ENCODE results near the gene KCNJ14.
"Not testable (repeated sequence)": the region's sequence is repeated elsewhere in the genome, so short reads cannot be mapped to it uniquely, and the experiment has no call there.

The KCNJ14 gene

DNA sequence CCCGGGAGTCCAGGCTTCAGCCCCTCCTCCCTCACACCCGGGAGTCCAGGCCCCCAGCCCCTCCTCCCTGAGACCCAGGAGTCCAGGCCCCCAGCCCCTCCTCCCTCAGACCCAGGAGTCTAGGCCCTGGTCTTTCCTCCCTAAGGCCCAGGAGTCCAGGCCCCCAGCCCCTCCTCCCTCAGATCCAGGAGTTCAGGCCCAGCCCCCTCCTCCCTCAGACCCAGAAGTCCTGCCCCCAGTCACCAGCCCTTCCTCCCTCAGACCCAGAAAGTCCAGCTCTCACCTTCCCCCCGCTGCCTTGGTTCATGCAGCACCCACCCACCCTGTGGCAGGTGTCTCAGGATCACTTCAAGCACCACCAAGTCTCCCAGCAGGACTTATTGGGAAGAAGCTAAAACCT is 27.9 kb downstream of the KCNJ14 start:
- DNase-seq: no peak
- intact Hi-C loops (cut with DNase I): no loop called here

DNA sequence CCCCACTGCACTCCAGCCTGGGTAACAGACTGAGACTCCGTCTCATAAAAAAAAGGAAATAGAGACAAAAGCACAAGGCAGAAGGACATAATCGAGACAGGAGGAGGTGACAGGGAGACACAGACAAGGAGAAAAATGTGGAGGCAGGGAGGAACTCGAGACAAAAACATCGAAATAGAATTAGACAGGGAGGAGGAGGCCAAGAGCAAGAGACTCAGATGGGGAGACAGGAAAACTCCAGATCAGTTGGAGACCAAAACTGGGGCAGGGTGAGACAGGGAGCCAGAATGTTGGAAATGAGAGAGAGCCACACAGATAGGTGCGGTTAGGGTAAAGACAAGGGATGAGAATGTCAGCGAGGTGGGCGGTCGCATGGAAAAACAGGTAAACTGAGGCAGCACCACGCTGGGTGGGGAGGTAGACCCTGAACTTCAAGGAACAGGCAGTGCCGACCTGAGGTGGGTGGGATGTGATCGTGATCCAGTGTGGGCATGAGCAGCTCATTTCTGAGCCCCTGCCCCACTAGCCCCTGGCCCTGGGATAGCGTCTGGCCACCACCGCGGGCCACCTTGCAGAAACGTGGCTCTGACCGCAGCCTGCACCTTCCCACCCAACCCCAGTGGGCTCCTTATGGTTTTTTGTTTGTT is 29.0 kb downstream of the KCNJ14 start:
- intact Hi-C loops (cut with DNase I): no loop called here
- peak in 1 of 10 donors; percentile 73 for DNase-seq

DNA sequence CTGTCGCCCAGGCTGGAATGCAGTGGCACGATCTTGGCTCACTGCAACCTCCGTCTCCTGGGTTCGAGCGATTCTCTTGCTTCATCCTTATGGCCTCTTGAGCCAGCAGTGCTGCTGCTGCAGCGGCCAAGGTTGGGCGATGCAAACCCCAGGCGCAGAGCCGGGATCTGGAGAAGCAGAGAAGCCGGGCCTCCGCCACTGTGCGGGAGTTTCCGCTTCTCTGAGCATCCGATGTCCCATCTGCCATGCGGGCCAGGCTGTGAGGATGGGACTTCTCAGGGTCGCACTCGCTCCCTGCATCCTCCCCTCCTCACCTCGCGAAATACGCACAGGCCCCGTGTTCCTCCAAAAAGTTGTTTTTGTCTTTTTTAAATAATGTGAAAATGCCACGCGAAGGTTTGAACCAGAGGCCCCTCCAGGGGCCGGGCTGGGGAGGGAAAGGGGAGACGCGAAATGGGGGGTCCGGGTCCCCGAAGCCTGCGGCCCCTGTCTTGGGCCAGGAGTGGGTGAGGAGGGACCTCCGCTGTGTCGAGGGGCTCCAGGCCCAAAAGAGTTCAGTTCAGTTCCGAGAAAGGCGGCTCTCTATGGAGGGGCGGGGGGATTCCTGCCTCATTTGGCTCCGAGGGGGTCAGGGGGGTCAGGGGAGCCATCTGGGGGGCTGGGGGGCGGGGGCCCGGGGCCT is 29.7 kb downstream of the KCNJ14 start:
- intact Hi-C loops (cut with DNase I): no loop called here
- DNase-seq: no peak

DNA sequence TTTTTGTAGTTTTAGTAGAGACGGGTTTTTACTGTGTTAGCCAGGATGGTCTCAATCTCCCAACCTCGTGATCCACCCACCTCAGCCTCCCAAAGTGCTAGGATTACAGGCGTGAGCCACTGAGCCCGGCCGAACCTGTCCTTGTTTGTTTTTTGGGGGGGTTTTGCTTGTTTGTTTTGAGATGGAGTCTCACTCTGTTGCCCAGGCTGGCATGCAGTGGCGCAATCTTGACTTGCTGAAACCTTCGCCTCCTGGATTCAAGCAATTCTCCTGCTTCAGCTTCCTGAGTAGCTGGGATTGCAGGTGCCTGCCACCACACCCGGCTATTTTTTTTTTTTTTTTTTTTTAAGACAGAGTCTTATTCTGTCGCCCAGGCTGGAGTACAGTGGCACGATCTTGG is 31.3 kb downstream of the KCNJ14 start:
- intact Hi-C loops (cut with DNase I); DNase-seq: not testable (repeated sequence)

DNA sequence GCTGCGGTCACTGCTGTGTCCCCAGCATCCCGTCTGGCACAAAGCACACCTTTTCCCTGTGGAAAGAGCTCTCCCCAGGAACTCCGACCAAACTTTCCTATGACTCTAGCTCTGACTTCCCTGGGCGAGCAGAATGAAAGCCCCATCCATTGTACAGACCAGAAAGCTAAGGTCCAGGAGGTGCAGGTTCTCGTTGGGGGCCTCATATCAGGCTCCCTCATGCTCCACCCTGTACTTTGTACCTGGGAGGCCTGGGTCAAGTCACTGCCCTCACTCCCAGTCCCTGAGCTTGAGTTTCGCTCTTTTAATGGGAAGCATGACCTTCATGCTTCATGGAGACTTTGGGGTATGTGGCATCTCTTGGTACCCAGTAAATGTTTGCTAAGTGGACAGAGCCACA is 32.2 kb downstream of the KCNJ14 start:
- intact Hi-C loops (cut with DNase I): no loop called here
- DNase-seq: no peak

DNA sequence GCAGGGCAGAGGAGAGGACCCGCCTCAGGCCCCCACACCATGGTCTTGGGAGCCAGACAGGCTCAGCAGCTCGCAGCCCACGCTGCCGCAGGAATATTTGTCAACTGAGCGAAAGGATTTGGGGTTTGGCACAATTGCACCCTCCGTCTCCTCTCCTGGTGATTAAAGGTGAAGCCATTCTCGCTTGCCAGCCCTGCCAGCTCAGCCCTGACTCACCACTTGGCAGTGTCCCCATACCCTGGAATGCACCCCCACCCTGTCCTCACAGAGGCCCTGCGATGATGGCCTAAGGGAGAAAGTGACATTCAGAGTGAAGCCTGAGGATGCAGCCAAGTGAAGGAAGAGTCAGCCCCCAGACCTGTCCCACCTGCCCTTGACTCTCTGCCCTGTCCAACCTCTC is 32.6 kb downstream of the KCNJ14 start:
- DNase-seq: peak in 8 of 10 donors; percentile 55 to 94 (median 64)

DNA sequence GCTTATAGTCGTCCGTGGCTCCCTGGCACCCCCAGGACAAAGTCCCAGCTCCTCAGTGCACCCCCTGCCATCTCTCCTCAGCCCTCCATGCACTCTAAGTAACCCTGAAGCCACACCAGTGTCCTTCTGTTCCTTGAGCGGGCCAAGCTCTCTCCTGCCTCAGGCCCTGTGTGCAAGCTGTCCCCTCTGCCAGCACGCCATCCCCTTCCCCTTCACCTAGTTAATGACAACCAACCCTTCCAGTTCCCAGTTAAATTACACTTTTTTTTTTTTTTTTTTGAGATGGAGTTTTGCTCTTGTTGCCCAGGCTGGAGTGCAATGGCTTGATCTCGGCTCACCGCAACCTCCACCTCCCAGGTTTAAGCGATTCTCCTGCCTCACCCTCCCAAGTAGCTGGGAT is 33.1 kb downstream of the KCNJ14 start:
- DNase-seq; intact Hi-C loops (cut with DNase I): not testable (repeated sequence)

More for the DNA sequence above, 32.6 kb downstream of the KCNJ14 start:
- intact Hi-C loops (cut with DNase I): no loop called here

DNA sequence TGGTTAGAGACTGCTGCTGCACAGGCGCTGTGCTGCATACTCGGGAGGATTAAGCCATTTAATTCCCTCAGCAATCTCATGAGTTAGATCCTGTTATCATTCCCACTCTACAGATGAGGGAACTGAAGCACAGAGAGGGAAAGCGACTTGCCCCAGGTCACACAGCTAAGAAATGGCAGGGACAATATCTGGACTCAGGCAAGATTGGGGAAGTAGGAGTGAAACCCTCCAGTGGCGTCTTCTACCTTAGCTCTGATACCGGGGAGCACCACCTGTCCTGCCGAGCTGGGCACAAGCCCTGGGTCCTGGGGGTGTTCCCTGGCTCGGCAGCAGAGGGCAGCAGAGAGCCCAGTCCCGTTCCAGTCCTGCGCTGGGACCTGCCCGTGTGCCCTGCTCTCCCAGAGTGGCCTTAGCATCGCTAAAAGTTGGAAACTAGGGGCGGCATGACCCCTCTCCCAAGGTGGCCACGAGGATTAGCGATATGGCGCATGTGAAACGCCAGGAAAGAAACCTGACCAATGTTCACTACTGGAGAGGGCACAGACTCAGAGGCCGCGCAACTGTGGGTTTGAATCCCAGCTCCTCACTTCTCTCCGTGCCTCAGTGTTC is 34.3 kb downstream of the KCNJ14 start:
- peak in 9 of 10 donors; percentile 50 to 93 (median 67) for DNase-seq
- intact Hi-C loops (cut with DNase I): loop anchor here (1.0 kb wide), 1 partner anchor 95 kb away; no protein-coding TSS in a partner anchor

DNA sequence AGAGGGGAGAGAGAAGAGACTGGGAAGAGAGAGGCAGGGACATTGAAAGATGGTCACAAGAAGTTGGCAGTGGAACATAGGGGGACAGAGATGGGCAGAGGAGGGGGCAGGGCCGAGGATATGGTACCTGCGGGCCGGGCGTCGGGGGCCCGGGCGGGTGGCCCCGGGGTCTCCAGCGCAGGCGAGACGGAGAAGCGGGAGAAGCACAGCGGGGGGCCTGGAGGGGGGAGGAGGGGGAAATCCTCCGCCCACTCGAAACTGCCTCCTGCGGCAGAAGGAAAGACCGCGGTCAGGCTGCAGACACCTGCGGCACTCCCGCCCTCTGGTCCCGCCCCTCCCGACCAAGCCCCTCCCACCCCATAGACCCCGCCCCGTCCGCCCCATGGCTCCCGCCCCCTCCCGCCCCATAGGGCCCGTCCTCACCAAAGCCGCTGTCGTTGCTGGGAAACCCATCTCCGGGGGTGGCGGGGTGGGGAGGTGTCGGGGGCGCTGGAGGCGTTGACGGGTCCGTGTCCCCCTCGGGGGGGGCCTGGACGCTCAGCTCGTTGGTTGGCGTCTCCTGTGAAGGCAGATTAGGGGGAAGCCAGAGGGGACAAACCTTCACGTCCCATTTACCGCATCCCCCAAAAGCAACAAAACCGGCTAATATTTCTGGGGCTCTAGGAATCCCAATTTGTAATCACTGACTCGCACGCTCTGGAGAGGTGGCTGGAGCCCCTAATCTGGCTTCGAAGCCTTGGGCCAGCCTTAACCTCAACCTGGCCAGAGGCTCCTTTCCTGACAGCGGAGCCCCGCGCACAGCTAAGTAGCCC is 35.8 kb downstream of the KCNJ14 start:
- DNase-seq: no peak
- intact Hi-C loops (cut with DNase I): no loop called here

DNA sequence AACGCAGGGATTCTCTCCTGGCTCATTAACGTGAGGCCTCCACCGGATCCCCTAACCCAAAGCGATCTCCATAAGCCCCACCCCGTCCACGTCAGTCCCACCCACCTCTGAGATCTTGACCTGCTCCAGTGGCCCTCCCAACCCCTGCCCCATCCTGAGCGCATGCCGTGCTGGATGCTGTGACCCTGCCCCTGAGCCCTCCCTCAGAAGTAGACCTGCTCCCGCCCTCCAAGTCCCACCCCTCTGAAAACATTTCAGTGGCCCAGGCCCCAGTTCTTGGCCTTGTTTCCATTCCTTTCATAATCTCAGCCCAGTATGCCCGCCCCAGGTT is 36.4 kb downstream of the KCNJ14 start:
- peak in 1 of 10 donors; percentile 70 for DNase-seq
- intact Hi-C loops (cut with DNase I): no loop called here

DNA sequence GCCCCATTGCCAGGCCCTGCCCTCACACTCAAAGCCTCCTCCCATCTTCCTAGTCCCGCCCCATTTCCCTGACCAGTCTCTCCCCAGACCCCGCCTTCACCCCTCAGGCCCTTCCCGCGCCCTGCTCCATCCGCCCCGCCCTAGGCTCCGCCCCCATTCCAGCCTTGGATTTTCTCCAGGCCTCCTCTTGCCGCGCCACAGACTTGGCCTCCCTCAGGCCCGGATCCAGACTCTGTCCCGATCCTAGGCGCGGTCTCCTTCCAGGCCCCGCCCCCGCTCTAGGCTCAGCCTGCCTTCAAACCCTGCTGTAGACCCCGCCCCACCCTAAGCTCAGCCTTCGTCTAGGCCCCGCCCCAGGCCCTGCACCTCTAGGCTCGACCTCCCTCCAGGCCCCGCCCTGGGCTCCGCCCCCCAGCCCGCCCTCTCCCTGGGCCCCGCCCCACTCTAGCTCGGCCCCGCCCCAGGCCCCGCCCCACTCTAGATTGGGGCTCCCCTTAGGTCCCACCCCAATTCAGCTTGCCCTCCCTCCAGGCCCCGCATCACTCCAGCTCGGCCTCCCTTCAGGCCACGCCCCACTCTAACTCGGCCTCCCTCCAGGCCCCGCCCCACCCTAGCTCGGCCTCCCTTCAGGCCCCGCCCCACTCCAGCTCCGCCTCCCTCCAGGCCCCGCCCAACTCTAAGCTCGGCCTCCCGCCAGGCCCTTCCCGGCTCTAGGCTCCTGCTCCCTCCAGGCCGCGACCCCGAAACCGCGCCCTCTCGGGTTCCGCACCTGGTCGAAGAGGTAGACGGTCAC is 37.7 kb downstream of the KCNJ14 start:
- intact Hi-C loops (cut with DNase I): no loop called here
- peak; percentile 70 to 98 (median 85) for DNase-seq

DNA sequence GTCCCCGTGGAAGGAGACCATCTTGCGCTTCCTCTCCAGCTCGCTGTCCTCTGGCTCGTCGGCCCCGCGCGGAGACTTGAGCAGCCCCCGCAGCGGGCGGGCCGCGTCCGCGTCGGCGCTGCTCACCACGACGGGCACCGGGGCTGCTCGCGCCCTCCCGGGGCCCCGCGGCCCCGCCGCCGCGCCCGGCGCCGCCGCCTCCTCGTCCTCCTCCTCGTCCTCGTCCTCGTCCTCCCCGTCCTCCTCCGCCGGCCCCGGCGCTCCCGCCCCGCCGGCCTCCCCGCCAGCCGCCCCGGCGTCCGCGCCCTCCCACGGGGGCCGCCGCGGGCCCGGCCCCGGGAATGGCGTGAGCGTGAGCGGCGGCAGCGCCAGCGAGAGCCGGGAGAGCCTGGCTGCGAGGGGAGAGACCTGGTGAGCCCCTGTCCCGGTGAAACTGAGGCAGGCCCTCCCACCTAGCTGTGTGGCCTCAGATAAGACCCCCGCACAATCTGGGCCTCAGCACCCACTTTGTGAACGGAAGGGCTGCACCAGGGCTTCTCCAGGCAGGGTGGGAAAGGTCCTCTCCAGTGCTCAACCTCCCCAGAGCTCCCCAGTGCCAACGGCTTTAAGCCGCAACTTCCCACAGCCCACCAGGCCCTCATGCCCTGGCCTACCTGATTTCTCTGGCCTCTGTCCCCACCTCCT is 38.5 kb downstream of the KCNJ14 start:
- no peak for DNase-seq
- intact Hi-C loops (cut with DNase I): no loop called here

DNA sequence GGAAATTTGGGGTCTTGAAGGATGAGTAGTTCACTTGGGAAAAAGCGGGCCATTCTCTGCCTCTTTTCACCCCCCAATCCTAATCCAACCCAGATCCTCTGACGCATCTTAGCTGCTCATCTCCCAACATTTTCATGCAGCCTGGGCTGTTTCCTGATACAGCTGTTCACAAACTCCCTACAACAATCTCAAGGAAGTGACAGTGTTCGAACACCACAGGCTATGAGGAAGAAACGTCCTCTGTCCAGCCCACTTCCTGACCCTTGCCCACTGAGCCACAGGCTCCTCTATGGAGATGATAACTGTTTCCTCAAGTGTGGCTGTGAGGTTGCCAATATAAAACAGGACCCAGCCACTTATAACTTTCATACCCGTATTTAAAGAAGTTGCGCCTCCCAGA is 40.0 kb downstream of the KCNJ14 start:
- no peak for DNase-seq
- intact Hi-C loops (cut with DNase I): no loop called here

DNA sequence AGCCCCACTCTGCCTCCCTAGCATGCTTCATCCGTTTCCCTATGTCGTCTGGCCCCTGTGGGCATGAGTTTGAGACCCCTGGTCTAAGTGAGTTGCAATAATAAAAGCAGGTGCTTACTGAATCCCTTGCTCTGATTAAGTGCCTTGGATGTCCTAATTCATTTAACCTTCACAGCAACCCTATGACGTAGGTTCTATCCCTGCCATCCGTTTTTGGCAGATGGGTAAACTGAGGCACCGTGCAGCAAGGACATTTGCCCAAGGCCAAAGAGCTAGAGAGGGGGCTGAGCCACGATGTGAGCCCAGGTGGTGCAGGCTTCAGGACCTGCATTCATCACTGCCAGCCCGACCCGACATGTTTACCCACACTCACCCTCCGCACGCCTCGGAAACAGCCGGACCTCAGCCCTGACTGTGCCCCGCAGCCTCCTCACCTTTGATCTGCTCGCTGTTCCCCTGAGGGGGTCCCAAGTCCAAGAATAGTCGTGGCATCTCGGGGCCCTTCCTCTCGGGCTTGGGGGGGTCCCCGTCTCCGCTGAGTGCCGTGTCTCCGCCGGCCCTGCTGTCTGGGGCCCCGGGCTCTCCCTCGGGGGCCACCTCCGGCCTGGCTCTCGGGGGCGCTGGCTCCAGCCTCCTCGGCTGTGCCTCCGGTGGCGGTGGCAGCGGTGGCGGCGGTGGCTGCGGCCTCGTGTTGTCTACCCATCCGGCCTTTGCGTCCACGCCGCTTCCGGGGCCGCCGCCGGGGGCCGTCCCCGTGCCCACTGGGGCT is 41.8 kb downstream of the KCNJ14 start:
- intact Hi-C loops (cut with DNase I): no loop called here
- DNase-seq: no peak

DNA sequence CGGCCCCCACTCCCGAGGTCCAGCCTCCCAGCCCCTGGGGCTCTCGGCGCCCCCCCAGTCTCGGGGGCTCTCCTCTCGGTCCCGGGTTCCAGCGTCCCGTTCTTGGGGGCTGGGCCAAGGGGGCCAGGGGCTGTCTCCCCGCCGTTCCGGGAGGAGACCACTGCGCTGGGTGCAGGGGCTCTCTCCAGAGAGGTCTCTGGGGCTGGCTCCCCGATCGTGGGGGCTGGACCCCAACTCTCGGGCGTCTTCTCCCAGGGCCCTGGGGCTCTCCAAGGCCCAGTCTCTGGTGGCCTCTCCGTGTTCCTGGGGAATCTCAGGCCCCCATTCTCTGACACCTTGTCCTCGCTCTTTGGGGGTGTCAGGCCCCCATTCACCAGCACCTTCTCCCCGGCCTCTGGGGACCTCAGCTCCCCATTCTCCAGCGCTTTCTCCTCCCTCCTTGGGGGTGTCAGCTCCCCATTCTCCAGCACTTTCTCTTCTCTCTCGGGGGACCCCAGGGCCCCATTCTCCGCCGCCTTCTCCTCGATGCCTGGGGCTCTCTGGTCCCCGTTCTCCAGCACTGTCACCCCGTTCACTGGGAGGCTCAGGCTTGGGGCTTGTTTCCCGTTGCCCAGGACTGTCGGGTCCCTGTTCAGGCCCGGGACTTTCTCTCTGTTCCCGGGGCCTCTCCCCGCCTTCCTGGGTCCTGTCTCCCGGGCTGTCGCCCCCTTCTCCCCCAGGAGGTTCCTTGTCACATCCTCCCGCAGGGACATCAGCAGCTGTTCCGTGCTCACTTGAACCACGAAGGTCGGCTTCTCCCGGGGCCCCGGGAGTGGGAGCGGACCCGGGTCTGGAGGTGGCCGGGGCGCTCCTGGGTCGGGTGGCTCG is 42.6 kb downstream of the KCNJ14 start:
- no peak for DNase-seq
- intact Hi-C loops (cut with DNase I): no loop called here

DNA sequence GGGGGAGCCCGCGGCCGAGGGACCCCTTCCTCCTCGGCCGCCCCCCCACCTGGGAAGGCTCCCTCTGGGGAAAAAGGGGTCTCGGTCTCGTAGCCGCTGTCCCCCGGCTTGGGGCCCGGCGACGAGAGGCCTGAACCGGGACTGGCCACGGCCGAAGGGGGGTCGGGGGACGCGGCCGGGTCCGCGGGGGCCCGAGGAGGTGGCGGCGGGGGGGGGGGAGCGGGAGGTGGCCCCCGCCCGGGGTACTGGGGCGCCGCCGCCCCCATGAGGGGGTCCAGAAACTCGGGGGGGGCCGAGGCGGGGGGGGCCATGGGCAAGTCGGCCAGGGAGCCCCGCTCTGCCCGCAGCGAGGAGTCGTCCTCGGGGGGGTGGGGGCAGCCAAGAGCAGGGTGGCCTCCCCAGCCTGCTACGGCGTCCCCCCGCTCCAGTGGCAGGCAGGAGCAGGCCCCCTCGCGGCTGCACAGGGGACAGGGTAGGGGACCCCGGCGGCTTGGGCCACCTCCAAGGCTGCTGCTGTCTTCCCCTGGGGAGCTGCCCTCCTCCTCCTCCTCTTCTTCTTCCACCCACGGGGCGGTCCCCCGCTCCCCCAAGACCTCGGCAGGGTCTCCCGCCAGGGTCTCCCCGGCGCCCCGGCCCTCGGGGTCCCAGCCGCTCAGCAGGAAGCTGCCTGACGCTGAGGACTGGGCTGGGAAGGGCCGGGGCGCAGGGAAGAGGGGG is 43.4 kb downstream of the KCNJ14 start:
- DNase-seq: no peak
- intact Hi-C loops (cut with DNase I): no loop called here

DNA sequence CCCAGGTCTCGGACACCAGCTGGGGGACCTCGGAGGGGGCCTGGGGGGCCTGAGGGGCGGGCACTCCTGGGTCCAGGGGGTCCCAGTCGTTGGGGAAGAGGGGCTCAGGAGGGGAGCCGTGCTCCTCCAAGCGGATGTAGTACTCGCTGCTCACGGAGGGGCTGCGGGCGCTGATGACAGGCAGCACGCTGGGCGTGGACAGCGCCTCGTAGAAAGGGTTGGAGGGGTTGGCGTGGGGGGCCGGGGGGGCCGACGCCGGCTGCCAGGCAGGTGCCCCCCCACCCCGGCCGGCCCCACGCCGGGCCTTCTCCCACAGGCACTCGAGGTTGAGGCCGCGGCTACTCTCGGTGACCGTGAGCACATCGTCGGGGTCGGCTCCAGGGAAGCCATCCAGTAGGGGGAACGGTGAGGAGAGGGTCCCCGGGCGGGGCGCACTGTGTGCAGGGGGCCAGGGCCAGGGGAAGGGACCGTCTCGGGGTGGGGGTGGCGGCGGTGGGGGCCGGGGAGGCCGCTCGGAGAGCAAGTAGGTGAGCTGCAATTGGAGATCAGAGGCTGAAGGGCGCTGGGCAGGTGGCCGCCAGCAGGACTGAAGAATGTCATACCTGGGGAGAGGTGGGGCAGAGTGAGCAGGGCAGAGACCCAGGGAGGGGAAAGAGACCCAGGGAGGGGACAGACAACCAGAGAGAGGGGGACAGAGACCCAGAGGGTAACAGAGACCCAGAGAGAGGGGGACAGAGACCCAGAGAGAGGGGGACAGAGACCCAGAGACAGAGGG is 44.1 kb downstream of the KCNJ14 start:
- no peak for DNase-seq
- intact Hi-C loops (cut with DNase I): no loop called here

All from posterior cingulate gyrus (tissue), 11 donors.